GM18502 (cell line): Measurements from ENCODE around the gene ZNF775.
A peak's percentile ranks its signal among the peaks of the same experiment; 100 is the strongest.

Experiments used
- ATAC-seq: cut with Tn5 transposase; IDR thresholded peaks from one replicate; pipeline ENCODE4 v1.9.1; 2021; ENCODE audit warnings: mild to moderate bottlenecking; ENCODE audit not compliant: unreplicated experiment, poor library complexity

ZNF775 gene

DNA sequence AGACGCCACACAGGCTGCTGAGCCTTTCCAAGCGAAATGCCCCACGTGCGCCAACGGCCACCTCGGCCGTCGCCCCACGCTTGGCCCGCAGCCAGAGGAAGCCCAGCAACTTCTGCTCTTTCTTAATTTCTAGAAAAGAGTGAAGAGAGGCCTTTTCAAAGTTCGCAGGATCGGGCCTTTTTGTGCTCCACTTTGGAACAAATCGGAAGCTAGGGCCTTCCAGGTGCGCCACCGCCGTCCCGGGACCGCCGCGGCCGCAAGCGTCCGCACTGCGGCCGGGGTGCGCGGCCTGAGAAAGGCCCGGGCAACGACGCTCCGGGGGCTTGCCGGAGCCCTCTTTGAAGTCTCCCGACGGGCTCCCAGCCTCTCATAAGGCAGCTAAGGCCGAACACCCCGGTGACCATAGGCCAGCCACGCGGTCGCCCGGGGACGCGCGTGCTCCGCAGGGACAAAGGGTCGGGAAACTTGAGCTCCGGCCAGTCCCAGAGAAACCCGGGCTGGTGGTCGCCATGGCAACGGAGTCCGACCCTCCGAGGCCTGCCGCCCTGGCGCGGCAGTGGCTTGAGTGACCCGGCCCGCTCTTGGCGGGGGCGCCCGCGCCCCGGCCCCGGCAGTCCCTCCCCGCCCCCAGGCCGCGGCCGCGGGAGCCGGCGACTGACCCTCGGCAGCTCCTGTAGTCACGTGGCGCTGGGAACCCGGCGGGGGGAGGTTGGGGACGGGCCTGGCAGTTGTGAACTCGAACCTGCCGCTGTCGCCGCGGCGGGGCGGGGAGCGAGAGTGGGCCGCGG is 10.8 kb upstream of the ZNF775 start, which contains the start of gene REPIN1:
REPIN1 (plus strand) TSS at position 727 of the 788 bp plus-strand sequence. CDS start 890 bp downstream, outside the sequence.
- ATAC-seq = peak; percentile 54

DNA sequence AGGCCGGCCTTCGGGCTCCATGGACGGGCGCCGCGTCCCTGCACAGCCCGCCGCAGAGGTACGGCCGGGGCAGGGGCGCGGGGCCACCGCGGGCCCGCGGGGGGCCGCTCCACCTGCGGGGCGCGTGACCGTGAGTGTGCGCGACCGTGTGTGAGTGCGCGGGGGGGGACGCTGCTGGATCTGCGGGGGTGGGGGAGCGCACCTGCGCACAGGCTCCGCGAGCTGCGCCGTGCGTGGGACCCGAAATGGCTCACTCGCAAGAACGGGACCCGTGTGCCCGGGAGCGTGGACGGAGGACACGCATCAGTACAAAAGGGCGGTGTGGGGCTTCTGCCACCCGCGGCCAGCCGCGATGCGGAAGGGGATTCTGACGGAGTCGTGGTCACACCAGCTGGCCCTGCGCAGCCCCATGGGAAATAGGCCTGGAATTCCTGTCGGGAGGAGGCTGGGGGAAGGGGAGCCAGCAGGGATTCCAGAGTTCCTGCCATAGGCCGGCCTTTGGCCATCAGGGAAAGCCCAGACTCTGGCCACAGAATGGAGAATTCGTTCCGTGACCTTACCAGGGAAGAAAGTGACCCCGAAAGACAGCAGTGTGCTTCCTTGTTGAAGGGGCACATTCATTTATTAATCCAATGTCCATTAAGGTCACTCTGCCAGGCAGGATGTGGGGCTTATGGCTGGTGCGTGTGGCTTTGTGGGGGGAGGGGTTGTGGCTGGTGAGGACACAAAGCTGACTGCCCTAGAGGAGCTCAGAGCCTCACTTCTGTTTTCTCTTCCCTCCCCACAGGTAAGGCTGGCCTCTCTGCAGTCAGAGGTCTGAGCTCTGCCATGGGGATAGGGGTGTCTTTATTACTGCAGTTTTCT is 10.0 kb upstream of the ZNF775 start:
- peak; percentile 39 for ATAC-seq

DNA sequence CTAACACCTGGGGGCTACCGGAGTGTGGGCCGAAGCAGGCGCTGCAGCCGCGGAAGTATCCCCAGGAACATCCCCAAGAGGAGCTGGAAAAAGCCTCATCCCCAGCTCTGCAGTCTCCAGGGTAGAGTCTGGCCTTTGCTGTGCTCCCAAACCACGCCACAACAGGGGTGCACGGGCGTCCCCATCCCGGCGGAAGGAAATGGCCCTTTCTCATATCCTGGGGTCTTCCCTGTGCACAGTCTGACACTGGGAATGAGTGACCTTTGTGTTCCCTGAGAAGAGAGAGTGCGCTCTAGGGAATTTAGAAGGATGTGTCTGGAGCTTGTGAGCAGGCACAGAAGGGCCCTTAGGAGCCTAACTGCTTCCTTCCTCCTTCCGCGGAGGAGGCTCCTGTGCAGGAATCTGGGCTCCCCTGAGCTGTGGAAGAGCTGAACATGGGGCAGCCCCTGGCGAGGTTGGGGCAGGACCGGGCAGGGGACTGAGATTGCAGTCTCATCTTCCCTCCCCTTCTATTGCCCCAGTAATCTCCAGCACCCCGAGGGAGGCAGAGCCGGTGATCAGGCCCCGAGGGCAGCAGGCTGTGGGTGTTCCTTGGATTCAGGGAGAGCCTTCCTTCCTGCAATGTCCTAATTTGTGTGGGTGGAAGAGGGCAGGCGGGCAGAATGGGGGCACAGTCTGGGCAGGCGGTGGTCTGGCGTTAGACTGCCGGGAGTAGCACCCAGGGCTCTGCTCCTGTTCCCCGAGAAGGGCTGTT is 9.2 kb upstream of the ZNF775 start:
- no peak for ATAC-seq

DNA sequence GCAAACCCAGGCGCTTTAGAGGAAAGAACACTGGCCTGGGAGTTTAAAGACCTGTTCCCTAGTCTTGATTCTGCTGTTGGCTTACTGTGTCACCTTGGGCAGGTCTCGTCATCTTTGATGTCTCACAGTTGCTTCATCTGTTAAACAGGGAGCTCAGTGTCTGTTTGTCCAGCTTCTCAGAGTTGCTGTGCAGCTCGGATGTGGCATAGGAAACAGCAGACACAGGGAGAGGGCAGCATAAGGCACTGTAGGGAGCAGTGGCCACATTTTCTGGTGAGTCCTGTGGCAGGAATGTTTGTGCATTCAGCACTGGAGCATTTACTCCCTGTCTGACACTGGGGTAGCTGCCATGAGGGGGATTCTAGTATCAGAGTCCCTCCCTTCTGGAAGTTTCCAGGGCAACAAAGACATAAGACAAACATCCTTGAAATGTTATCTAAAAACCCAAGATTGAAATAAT is 8.5 kb upstream of the ZNF775 start:
- ATAC-seq = no peak

DNA sequence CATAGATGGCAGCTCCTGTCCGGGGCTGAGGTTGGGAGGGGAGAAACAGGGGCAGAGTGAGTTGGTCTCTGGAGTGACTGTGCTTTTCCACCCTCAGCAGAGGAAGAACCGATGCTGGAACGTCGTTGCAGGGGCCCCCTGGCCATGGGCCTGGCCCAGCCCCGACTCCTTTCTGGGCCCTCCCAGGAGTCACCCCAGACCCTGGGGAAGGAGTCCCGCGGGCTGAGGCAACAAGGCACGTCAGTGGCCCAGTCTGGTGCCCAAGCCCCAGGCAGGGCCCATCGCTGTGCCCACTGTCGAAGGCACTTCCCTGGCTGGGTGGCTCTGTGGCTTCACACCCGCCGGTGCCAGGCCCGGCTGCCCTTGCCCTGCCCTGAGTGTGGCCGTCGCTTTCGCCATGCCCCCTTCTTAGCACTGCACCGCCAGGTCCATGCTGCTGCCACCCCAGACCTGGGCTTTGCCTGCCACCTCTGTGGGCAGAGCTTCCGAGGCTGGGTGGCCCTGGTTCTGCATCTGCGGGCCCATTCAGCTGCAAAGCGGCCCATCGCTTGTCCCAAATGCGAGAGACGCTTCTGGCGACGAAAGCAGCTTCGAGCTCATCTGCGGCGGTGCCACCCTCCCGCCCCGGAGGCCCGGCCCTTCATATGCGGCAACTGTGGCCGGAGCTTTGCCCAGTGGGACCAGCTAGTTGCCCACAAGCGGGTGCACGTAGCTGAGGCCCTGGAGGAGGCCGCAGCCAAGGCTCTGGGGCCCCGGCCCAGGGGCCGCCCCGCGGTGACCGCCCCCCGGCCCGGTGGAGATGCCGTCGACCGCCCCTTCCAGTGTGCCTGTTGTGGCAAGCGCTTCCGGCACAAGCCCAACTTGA is 7.8 kb upstream of the ZNF775 start:
- no peak for ATAC-seq

DNA sequence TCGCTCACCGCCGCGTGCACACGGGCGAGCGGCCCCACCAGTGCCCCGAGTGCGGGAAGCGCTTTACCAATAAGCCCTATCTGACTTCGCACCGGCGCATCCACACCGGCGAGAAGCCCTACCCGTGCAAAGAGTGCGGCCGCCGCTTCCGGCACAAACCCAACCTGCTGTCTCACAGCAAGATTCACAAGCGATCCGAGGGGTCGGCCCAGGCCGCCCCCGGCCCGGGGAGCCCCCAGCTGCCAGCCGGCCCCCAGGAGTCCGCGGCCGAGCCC is 7.2 kb upstream of the ZNF775 start:
- ATAC-seq = no peak

DNA sequence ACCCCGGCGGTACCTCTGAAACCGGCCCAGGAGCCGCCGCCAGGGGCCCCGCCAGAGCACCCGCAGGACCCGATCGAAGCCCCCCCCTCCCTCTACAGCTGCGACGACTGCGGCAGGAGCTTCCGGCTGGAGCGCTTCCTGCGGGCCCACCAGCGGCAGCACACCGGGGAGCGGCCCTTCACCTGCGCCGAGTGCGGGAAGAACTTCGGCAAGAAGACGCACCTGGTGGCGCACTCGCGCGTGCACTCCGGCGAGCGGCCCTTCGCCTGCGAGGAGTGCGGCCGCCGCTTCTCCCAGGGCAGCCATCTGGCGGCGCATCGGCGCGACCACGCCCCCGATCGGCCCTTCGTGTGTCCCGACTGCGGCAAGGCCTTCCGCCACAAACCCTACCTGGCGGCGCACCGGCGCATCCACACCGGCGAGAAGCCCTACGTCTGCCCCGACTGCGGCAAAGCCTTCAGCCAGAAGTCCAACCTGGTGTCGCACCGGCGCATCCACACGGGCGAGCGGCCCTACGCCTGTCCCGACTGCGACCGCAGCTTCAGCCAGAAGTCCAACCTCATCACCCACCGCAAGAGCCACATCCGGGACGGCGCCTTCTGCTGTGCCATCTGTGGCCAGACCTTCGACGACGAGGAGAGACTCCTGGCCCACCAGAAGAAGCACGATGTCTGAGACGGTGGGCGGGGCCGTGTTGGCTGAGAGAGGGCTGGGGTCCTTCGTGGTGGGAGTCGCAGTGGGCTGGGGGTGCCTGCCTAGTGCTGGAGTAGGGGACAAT is 6.7 kb upstream of the ZNF775 start:
- ATAC-seq = no peak

DNA sequence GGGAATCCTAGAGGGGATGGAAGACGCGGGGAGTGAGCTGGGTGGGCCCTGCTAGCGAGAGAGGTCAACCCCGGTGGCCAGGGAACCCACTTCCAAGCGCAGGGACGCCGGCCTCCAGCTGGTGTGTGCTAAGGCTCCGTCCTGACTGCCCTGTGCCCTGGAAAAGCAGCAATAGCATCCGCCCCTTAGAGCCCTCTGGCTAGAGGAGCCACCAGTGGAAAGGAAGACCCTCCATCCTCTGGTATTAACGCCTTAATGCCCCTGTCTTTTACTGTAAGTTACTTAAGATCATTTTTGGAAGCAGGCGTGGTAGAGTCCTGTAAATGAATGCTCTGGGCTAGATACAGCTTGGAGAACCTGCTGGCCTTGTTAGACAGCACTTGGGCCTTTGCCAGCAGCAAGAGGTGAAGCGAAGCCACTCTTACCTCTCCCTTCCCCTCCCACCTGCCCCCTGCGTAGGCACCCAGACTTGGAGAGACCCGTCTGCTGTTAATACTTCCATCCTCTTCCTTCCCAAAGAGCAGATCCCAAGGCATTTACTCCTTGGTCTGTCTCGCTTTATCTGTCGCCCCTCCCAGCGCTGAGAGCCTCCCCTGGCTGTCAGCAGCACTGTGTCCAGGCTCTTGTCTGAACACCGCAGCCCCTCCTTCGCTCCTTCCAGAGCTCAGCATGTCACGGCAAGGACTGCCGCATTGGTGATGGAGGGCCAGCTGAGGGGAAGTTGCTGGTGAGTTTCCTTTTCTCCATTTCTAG is 5.9 kb upstream of the ZNF775 start:
- no peak for ATAC-seq

DNA sequence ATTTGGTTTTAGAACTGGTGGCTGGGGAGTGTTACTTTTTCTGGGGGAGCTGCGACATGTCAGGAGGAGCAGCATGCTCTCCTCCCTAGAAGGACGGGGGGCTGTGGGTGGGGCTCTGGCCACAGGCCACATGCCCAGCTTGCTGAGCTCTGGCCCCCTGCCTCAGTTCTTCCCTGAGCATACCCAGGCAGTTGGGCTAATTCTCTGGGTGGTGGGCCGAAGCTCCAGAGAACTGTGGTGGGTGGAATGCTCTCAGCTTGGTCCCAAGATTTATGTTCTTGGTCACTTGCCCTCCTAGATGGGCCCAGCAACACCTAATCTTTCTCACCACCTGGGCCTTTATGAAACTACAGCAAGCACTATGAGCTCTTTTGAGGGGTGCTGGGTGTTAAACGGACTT is 5.1 kb upstream of the ZNF775 start:
- no peak for ATAC-seq

DNA sequence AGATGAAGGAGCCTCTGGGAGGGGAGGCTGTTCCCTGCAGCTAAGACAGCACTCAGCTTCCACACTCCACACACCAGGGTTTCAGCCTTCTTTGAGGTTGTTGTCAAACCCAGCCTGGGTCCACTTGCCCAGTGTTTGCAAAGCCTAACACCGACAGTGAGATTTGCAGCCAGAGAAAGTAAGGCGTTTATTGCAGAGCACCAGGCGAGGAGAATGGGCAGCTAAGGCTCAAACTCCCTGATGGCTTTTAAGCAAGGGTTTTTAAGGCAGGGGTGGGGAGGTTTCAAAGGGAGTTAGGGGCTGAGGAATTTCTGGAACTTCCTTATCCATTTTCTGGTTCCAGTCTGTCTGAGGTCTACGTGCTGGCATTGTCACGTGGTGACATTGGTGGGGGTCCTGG is 4.7 kb upstream of the ZNF775 start:
- ATAC-seq = no peak

DNA sequence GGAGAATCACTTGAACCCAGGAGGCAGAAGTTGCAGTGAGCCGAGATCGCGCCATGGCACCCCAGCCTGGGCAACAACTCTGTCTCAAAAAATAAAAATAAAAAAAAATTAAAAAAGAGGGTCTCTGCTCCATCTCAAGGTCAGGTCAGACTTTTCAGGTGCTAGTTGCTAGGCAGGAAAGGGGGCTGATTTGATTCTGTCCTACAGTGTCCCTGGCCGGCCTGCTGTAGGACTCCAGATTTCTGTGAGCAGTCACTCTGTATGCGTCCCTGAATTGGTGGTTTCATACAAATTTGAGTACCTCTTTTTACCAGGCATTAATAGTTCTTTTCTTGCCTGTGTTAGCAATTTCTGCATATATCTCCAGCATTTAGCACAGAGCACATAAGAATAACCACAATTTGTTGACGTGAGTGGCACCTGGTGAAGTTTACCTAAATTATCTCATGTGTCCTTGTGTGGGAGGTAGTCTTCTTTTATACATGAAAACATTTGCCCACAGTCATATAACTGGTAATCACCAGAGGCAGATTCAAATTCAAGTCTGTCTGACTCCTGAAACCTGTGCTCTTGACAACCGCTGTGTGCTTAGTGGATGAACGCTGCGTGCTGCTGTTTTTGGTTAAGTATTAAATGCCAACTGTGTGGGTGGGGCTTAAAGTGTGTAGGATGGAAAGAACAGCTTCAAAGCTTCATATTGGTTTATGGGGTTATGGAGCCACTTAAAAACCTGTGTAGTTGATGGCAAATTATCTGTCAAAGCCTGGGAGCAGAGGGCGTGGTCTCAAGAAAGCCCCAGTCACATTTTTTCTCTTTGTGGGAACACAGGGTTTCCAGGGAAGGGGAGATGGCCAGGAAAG is 3.2 kb upstream of the ZNF775 start:
- no peak for ATAC-seq

DNA sequence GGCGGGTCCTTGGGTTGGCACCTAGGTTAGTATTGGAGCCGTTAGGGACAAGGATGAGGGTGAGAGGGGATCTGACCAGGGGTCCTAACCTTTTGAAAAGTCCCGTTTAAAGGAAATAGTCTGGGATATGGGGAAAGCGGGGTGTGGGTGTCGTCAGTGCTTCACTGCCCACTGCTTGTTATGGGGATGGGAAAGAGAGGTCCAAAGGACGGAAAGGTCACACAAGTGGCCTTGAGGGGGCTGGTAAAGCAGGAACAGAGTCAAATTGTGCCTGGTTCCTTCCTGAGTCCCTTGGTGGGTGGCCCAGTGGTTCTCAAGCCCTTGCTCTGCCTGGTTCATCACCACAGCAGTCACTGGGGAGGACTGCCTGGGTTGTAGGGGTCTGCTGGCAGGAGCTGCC is 2.6 kb upstream of the ZNF775 start:
- ATAC-seq = no peak

DNA sequence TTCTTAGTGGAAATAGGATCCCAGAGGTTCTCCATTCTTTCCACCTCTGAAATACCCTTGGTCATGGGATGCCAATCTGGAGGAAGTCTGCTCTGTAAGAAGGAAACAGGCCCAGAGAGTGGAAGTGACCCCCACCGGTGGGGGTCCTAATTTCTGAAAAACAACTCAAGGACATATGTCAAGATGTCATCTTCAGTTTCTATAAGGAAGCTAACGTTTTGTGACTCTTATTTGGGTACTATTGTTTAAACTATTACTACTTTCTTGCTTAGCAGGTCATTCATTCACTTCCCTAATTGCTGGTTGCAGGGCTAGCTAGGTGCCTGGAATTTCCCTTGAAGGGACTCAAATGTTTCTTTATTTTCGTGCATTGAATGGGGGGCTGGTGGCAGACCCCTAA is 1.9 kb upstream of the ZNF775 start:
- no peak for ATAC-seq

DNA sequence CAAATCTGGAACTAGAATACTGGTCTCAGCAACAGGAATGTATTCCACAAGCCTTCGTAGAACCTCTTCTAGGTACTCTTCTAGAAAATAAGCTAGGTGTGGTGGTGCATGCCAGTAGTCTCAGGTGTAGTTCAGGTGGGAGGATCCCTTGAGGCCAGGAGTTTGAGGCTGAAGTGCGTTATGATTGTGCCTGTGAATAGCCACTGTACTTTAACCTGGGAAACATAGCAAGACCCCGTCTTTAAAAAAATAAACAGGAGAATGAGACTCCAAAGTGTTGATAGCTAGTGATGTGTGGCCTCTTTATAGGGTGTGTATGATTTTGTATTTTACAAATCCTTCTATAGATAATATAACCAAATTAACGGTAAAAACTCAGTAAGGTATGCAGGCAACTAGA is 1.5 kb upstream of the ZNF775 start:
- no peak for ATAC-seq

DNA sequence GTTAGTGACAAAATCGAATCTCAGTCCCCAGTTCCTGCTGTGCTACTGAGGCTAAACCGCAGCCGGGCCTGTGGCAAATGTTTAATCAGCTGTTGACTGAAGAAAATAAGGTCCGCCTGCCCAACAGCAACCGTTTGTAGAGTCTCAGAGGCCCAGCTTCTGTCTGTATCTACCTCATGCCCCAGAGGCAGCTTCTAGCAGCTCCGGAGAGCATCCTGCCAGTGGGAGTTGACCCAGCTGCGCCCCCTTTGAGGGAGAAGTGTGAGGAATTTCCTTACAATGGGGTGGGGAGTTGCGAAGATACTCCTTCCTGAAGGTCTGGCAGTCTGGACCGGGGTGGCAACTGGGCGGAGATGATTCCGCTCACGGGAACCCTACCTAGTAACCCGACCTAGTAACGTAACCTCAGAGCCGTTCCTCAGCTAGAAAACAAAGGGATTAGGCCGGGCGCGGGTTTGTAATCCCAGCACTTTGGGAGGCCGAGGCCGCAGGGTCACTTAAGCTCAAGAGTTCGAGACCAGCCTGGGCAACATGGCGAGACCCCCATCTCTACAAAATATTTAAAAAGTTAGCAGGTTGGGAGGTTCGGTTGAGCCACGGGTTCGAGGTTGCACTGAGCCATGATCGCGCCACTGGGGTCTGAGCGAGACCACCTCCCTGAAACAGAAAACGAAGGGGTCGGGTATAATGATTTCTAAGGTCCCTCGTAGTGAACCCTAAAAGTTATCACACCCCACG is 846 bp upstream of the ZNF775 start:
- ATAC-seq = no peak

DNA sequence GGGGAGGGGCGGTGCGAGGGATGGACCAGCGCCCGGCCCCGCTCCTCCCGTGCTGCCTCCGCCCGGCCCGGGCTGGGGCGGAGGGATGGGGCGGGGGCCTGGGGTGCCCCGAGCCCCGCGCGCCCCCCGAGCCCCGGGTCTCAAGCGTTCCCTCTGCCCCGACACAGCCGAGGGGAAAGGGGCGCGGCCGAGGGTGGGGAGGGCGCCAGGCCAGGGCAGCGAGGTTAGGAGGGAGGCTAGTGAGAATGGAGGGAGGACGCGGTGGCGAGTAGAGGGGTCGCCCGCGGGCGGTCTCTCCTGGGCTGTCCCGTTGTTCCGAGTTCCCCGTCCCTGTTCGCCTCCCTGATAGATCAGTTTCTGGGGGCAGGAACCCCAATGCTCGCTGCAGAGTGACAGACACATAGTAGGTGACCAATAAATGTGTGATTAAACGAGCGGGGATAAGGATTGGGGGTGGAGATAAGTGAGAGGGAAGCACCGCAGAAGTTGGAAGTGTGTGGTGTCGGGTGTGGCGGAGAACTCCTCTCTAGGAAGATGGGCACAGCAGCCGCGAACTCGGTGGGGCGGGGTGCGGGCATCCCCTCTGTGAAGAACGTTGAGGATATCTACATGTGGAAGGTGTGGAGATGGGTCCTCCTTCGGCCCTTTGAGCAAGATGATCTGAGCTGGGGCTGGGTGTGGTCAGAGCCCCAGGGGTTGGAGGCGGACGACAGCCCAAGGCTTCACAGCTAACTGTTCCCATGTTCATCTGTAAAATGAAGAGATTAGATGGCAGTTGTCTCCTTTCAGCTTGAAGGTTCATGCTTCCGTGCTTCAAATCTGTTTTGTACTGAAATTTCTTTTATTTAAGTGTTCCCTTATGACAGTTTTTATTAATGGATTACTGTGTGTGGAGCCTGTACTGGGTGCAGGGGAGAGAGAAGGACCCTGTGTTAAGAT is 580 bp downstream of the ZNF775 start:
- ATAC-seq = peak; percentile 33
